WERI-Rb-1 (cell line): ENCODE results near the gene WFDC2.

ENCODE experiments used
- DNase-seq: peaks from one replicate; pipeline ENCODE4 v3.0.0-alpha.2; 2020
- H3K27ac ChIP-seq: fragments of 250-450 bp; sonication (Bioruptor Pico); 2 replicates; pipeline ENCODE4 v1.5.1; 2020; ENCODE audit warnings: mild to moderate bottlenecking, moderate library complexity
- H3K27me3 ChIP-seq: fragments of 250-450 bp; sonication (Bioruptor Pico); 2 replicates; pipeline ENCODE4 v1.5.1; 2021; ENCODE audit warnings: mild to moderate bottlenecking, low read depth, moderate library complexity; ENCODE audit not compliant: insufficient read depth, severe bottlenecking
- H3K36me3 ChIP-seq: fragments of 250-450 bp; sonication (Bioruptor Pico); 2 replicates; pipeline ENCODE4 v1.5.1; 2020; ENCODE audit warnings: mild to moderate bottlenecking, moderate library complexity
- H3K4me3 ChIP-seq: 2 replicates; pipeline ENCODE4 v1.5.1; 2011; ENCODE audit warnings: low read depth, mild to moderate bottlenecking, control low read depth, low read length
- H3K9me3 ChIP-seq: fragments of 250-450 bp; sonication (Bioruptor Pico); 2 replicates; pipeline ENCODE4 v1.5.1; 2021; ENCODE audit warnings: mild to moderate bottlenecking, moderate library complexity; ENCODE audit not compliant: severe bottlenecking
- CTCF ChIP-seq: IDR thresholded peaks from 2 replicates; pipeline ENCODE4 v1.5.1; 2011; ENCODE audit warnings: low read depth, mild to moderate bottlenecking, control low read depth, inconsistent platforms, low read length

The WFDC2 gene

GRCh38 chr20:45445805-45446562, 23.6 kb upstream of the WFDC2 start:
- DNase-seq, result no peak
- TF ChIP-seq CTCF, result peak; percentile 67

GRCh38 chr20:45448270-45448669, 21.3 kb upstream of the WFDC2 start:
- Histone ChIP-seq H3K4me3 (no peak overlapping the region), H3K27me3 (no peaks in the 10 kb centered on the region), H3K36me3 (no peaks in the 10 kb centered on the region), H3K27ac (no peak overlapping the region), H3K9me3 (no peaks in the 10 kb centered on the region)
- DNase-seq, result no peak
- no peak for TF ChIP-seq CTCF

More at GRCh38 chr20:45445805-45446562, 23.6 kb upstream of the WFDC2 start:
- H3K4me3 ChIP-seq, result no peak overlapping the region
- H3K9me3 ChIP-seq, result no peaks in the 10 kb centered on the region
- no peak overlapping the region for H3K27ac ChIP-seq
- H3K27me3 ChIP-seq, result no peaks in the 10 kb centered on the region
- H3K36me3 ChIP-seq, result no peaks in the 10 kb centered on the region

DNA sequence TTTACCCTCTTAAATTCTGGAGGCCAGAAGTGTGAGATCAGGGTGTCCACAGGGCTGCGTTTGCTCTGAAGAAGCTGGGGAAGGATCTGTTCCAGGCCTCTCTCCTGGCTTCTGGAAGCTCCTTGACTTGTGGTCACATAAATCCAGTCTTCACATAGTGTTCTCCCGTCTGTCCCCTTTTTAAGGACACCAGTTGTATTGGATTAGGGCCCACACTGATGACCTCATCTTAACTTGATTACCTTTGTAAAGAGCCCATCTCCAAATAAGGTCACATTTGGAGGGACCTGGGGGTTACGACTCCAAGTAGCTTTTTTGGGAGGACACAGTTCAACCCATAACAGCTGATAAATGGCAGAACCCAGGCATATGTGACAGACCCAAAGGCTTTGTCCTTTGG, 20.0 kb upstream of the WFDC2 start:
- no peak for TF ChIP-seq CTCF
- H3K4me3 ChIP-seq, result no peak overlapping the region
- no peaks in the 10 kb centered on the region for H3K27me3 ChIP-seq
- no peak overlapping the region for H3K27ac ChIP-seq
- no peak for DNase-seq
- H3K9me3 ChIP-seq, result no peaks in the 10 kb centered on the region
- no peaks in the 10 kb centered on the region for H3K36me3 ChIP-seq

GRCh38 chr20:45450097-45450818, 19.3 kb upstream of the WFDC2 start:
- no peaks in the 10 kb centered on the region for H3K27me3 ChIP-seq
- H3K4me3 ChIP-seq, result no peak overlapping the region
- H3K9me3 ChIP-seq, result no peaks in the 10 kb centered on the region
- no peaks in the 10 kb centered on the region for H3K36me3 ChIP-seq
- no peak for DNase-seq
- no peak overlapping the region for H3K27ac ChIP-seq
- TF ChIP-seq CTCF, result peak; percentile 44

GRCh38 chr20:45452238-45452637, 17.3 kb upstream of the WFDC2 start:
- no peak overlapping the region for H3K4me3 ChIP-seq
- H3K27ac ChIP-seq, result no peak overlapping the region
- no peaks in the 10 kb centered on the region for H3K36me3 ChIP-seq
- no peak for TF ChIP-seq CTCF
- DNase-seq, result no peak
- no peaks in the 10 kb centered on the region for H3K27me3 ChIP-seq
- no peaks in the 10 kb centered on the region for H3K9me3 ChIP-seq
